Stimulated activated naive CD8-positive, alpha-beta T cell treated with anti-CD3 and anti-CD28 coated beads, Interleukin-15, Interleukin-2, amounts not matched to agents 100 ng/mL and 50 ng/mL, for 24 hours (primary cell): Measurements from ENCODE around the gene FUT8.
A peak's percentile ranks its signal among the peaks of the same experiment; 100 is the strongest.
"Not testable (repeated sequence)": the region's sequence is repeated elsewhere in the genome, so short reads cannot be mapped to it uniquely, and the experiment has no call there.

ENCODE experiments used
- H3K27ac Mint-ChIP-seq: one replicate; pipeline ENCODE4 v1.8.0; 2021; ENCODE audit warnings: mild to moderate bottlenecking, mixed read lengths
- H3K27me3 Mint-ChIP-seq: one replicate; pipeline ENCODE4 v1.8.0; 2021; ENCODE audit warnings: mixed read lengths
- H3K36me3 Mint-ChIP-seq: one replicate; pipeline ENCODE4 v1.8.0; 2021; ENCODE audit warnings: low read depth, mixed read lengths
- H3K4me1 Mint-ChIP-seq: one replicate; pipeline ENCODE4 v1.8.0; 2021; ENCODE audit warnings: low read depth, mixed read lengths
- H3K4me3 Mint-ChIP-seq: one replicate; pipeline ENCODE4 v1.8.0; 2021; ENCODE audit warnings: mild to moderate bottlenecking, mixed read lengths
- H3K9me3 Mint-ChIP-seq: one replicate; pipeline ENCODE4 v1.8.0; 2021; ENCODE audit warnings: mixed read lengths

Gene FUT8

GRCh38 chr14:65408113-65408512 lies 4.4 kb upstream of the FUT8 start:
- peaks cover 15% of the 10 kb centered on the region for H3K36me3 Mint-ChIP-seq
- H3K4me1 Mint-ChIP-seq, result peaks cover 32% of the 10 kb centered on the region
- no peaks in the 10 kb centered on the region for H3K9me3 Mint-ChIP-seq
- H3K27me3 Mint-ChIP-seq, result no peaks in the 10 kb centered on the region
- H3K4me3 Mint-ChIP-seq, result no peak overlapping the region
- H3K27ac Mint-ChIP-seq, result peak overlapping the region; percentile 1

GRCh38 chr14:65410640-65411039 lies 1.9 kb upstream of the FUT8 start:
- H3K36me3 Mint-ChIP-seq, result peaks cover 15% of the 10 kb centered on the region
- H3K4me1 Mint-ChIP-seq, result peaks cover 53% of the 10 kb centered on the region
- peak overlapping the region; percentile 99 for H3K4me3 Mint-ChIP-seq
- peak overlapping the region; percentile 99 for H3K27ac Mint-ChIP-seq
- no peaks in the 10 kb centered on the region for H3K9me3 Mint-ChIP-seq
- H3K27me3 Mint-ChIP-seq, result no peaks in the 10 kb centered on the region

GRCh38 chr14:65411656-65412031 lies 886 bp upstream of the FUT8 start:
- peaks cover 8% of the 10 kb centered on the region for H3K36me3 Mint-ChIP-seq
- no peaks in the 10 kb centered on the region for H3K27me3 Mint-ChIP-seq
- peaks cover 55% of the 10 kb centered on the region for H3K4me1 Mint-ChIP-seq
- no peaks in the 10 kb centered on the region for H3K9me3 Mint-ChIP-seq
- peak overlapping the region; percentile 99 for H3K27ac Mint-ChIP-seq
- peak overlapping the region; percentile 99 for H3K4me3 Mint-ChIP-seq

GRCh38 chr14:65412856-65413738 lies 567 bp downstream of the FUT8 start:
- Mint-ChIP-seq H3K9me3 (no peaks in the 10 kb centered on the region), H3K36me3 (peaks cover 8% of the 10 kb centered on the region), H3K27me3 (no peaks in the 10 kb centered on the region), H3K4me3 (peak overlapping the region; percentile 99), H3K4me1 (peaks cover 53% of the 10 kb centered on the region), H3K27ac (peak overlapping the region; percentile 90)

- H3K27me3 Mint-ChIP-seq, result no peaks in the 10 kb centered on the region
- H3K27ac Mint-ChIP-seq, result peak overlapping the region; percentile 84
- H3K4me1 Mint-ChIP-seq, result peaks cover 51% of the 10 kb centered on the region
- peaks cover 3% of the 10 kb centered on the region for H3K36me3 Mint-ChIP-seq
- no peaks in the 10 kb centered on the region for H3K9me3 Mint-ChIP-seq
- H3K4me3 Mint-ChIP-seq, result peak overlapping the region; percentile 99
Observed at GRCh38 chr14:65413739-65414045, 1.2 kb downstream of the FUT8 start.

GRCh38 chr14:65414961-65415589 lies 2.5 kb downstream of the FUT8 start:
- no peak overlapping the region for H3K27ac Mint-ChIP-seq
- peaks cover 3% of the 10 kb centered on the region for H3K36me3 Mint-ChIP-seq
- H3K4me1 Mint-ChIP-seq, result peaks cover 55% of the 10 kb centered on the region
- H3K27me3 Mint-ChIP-seq, result no peaks in the 10 kb centered on the region
- peak overlapping the region; percentile 99 for H3K4me3 Mint-ChIP-seq
- H3K9me3 Mint-ChIP-seq, result no peaks in the 10 kb centered on the region

GRCh38 chr14:65415613-65416012 lies 3.1 kb downstream of the FUT8 start:
- peak overlapping the region; percentile 37 for H3K4me3 Mint-ChIP-seq
- no peaks in the 10 kb centered on the region for H3K9me3 Mint-ChIP-seq
- peaks cover 55% of the 10 kb centered on the region for H3K4me1 Mint-ChIP-seq
- H3K36me3 Mint-ChIP-seq, result peaks cover 3% of the 10 kb centered on the region
- no peak overlapping the region for H3K27ac Mint-ChIP-seq
- no peaks in the 10 kb centered on the region for H3K27me3 Mint-ChIP-seq

- no peaks in the 10 kb centered on the region for H3K27me3 Mint-ChIP-seq
- H3K9me3 Mint-ChIP-seq, result no peaks in the 10 kb centered on the region
- H3K4me3 Mint-ChIP-seq, result no peak overlapping the region
- no peak overlapping the region for H3K27ac Mint-ChIP-seq
- H3K4me1 Mint-ChIP-seq, result peaks cover 43% of the 10 kb centered on the region
- H3K36me3 Mint-ChIP-seq, result peaks cover 16% of the 10 kb centered on the region
Observed at GRCh38 chr14:65419593-65420252, 7.2 kb downstream of the FUT8 start.

GRCh38 chr14:65421201-65421981 lies 8.9 kb downstream of the FUT8 start:
- Mint-ChIP-seq H3K4me3 (no peak overlapping the region), H3K36me3 (peaks cover 23% of the 10 kb centered on the region), H3K27ac (no peak overlapping the region), H3K4me1 (peaks cover 39% of the 10 kb centered on the region), H3K9me3 (no peaks in the 10 kb centered on the region), H3K27me3 (no peaks in the 10 kb centered on the region)

- no peak overlapping the region for H3K4me3 Mint-ChIP-seq
- H3K27me3 Mint-ChIP-seq, result no peaks in the 10 kb centered on the region
- H3K36me3 Mint-ChIP-seq, result peaks cover 32% of the 10 kb centered on the region
- peaks cover 44% of the 10 kb centered on the region for H3K4me1 Mint-ChIP-seq
- no peaks in the 10 kb centered on the region for H3K9me3 Mint-ChIP-seq
- no peak overlapping the region for H3K27ac Mint-ChIP-seq
Observed at GRCh38 chr14:65422088-65422834, 9.7 kb downstream of the FUT8 start.

- Mint-ChIP-seq H3K9me3 (no peaks in the 10 kb centered on the region), H3K27ac (no peak overlapping the region), H3K4me1 (peaks cover 53% of the 10 kb centered on the region), H3K27me3 (no peaks in the 10 kb centered on the region), H3K36me3 (peaks cover 47% of the 10 kb centered on the region), H3K4me3 (no peak overlapping the region)
Observed at GRCh38 chr14:65423982-65424381, 11.5 kb downstream of the FUT8 start.

- peaks cover 50% of the 10 kb centered on the region for H3K36me3 Mint-ChIP-seq
- H3K4me3 Mint-ChIP-seq, result no peak overlapping the region
- H3K9me3 Mint-ChIP-seq, result no peaks in the 10 kb centered on the region
- H3K27me3 Mint-ChIP-seq, result no peaks in the 10 kb centered on the region
- peaks cover 51% of the 10 kb centered on the region for H3K4me1 Mint-ChIP-seq
- H3K27ac Mint-ChIP-seq, result no peak overlapping the region
Observed at GRCh38 chr14:65424531-65424930, 12.0 kb downstream of the FUT8 start.

- Mint-ChIP-seq H3K27me3 (no peaks in the 10 kb centered on the region), H3K36me3 (peaks cover 50% of the 10 kb centered on the region)
Observed at GRCh38 chr14:65425885-65426284, 13.4 kb downstream of the FUT8 start.

GRCh38 chr14:65426902-65427301 lies 14.4 kb downstream of the FUT8 start:
- not testable (repeated sequence) for H3K27ac Mint-ChIP-seq, H3K9me3 Mint-ChIP-seq, H3K4me3 Mint-ChIP-seq, H3K27me3 Mint-ChIP-seq
- Mint-ChIP-seq H3K36me3 (peaks cover 45% of the 10 kb centered on the region), H3K4me1 (peaks cover 46% of the 10 kb centered on the region)

More at GRCh38 chr14:65425885-65426284, 13.4 kb downstream of the FUT8 start:
- Mint-ChIP-seq H3K27ac (no peak overlapping the region), H3K4me3 (no peak overlapping the region), H3K9me3 (no peaks in the 10 kb centered on the region), H3K4me1 (peaks cover 43% of the 10 kb centered on the region)
